ENCODE measurements around the gene CRAT. TPM values are rescaled to one million over a fixed set of nuclear protein-coding genes. Genes with fewer than 3 reads are reported as not detected.

CRAT gene
- total and polyA plus RNA-seq, 5 experiments from 2014 or later = 10.7 to 15.5 (median 11.3) TPM

- DNase-seq (peak; percentile 42 to 79 (median 66)), ATAC-seq (peak; percentile 22 to 28)
- POLR2A ChIA-PET = interaction anchor here (0.7 to 6.0 kb wide), 6 partner anchors 8 to 483 kb away, joined by 3 to 38 read pairs (median 5); partner anchors contain the start of genes IER5L and NTMT1
- Mint-ChIP-seq H3K9me3 (no peaks in the 10 kb centered on the region), H3K4me1 (peaks cover 20 to 46% (median 34%) of the 10 kb centered on the region in 4 donors), H3K4me3 (peak overlapping the region in 6 of 10 donors; percentile 15 to 76 (median 56)), H3K36me3 (peaks cover 0 to 20% (median 4%) of the 10 kb centered on the region in 3 donors), H3K27me3 (no peaks in the 10 kb centered on the region), H3K27ac (peak overlapping the region in 9 of 10 donors; percentile 17 to 90 (median 78))
These were observed 32.7 kb upstream of the CRAT start for GRCh38 chr9:129143031-129143927.

GRCh38 chr9:129142138-129142935, 31.7 kb upstream of the CRAT start:
- H3K4me1 Mint-ChIP-seq = peaks cover 20 to 46% (median 34%) of the 10 kb centered on the region in 4 donors
- DNase-seq = no peak
- no peak for ATAC-seq
- no peaks in the 10 kb centered on the region for H3K9me3 Mint-ChIP-seq
- peak overlapping the region in 7 of 10 donors; percentile 14 to 92 (median 53) for H3K4me3 Mint-ChIP-seq
- peaks cover 0 to 24% (median 4%) of the 10 kb centered on the region in 3 donors for H3K36me3 Mint-ChIP-seq
- no peaks in the 10 kb centered on the region for H3K27me3 Mint-ChIP-seq
- H3K27ac Mint-ChIP-seq = peak overlapping the region in 9 of 10 donors; percentile 5 to 94 (median 79)
- POLR2A ChIA-PET = interaction anchor here (0.7 to 6.0 kb wide), 6 partner anchors 9 to 484 kb away, joined by 3 to 38 read pairs (median 5); partner anchors contain the start of genes IER5L and NTMT1

GRCh38 chr9:129141066-129142041, 30.8 kb upstream of the CRAT start:
- ATAC-seq (no peak), DNase-seq (peak in 2 of 10 donors; percentile 20 to 28)
- POLR2A ChIA-PET = interaction anchor here (0.5 to 6.0 kb wide), 9 partner anchors 8 to 484 kb away, joined by 3 to 38 read pairs (median 7); partner anchors contain the start of genes C9orf50, IER5L, MIGA2 and NTMT1
- Mint-ChIP-seq H3K27ac (peak overlapping the region; percentile 69 to 99 (median 97)), H3K36me3 (peaks cover 0 to 25% (median 7%) of the 10 kb centered on the region in 3 donors), H3K27me3 (no peaks in the 10 kb centered on the region), H3K4me3 (peak overlapping the region; percentile 42 to 92 (median 80)), H3K4me1 (peaks cover 18 to 46% (median 34%) of the 10 kb centered on the region in 4 donors), H3K9me3 (no peaks in the 10 kb centered on the region)

GRCh38 chr9:129140397-129141065, 29.9 kb upstream of the CRAT start:
- Mint-ChIP-seq H3K4me3 (peak overlapping the region; percentile 83 to 96 (median 92)), H3K27me3 (no peaks in the 10 kb centered on the region), H3K27ac (peak overlapping the region; percentile 92 to 99 (median 98)), H3K9me3 (no peaks in the 10 kb centered on the region), H3K36me3 (peaks cover 0 to 27% (median 7%) of the 10 kb centered on the region in 3 donors), H3K4me1 (peaks cover 16 to 43% (median 34%) of the 10 kb centered on the region in 4 donors)
- peak; percentile 3 to 20 for ATAC-seq
- POLR2A ChIA-PET = interaction anchor here (0.5 to 6.0 kb wide), 19 partner anchors 9 to 887 kb away, joined by 3 to 38 read pairs (median 3); partner anchors contain the start of genes C9orf50, IER5L, MIGA2 and NTMT1
- peak in 2 of 10 donors; percentile 4 to 8 for DNase-seq

- peaks cover 0 to 30% (median 7%) of the 10 kb centered on the region in 3 donors for H3K36me3 Mint-ChIP-seq
- peak; percentile 86 for ATAC-seq
- H3K9me3 Mint-ChIP-seq = no peaks in the 10 kb centered on the region
- peak; percentile 51 to 88 (median 66) for DNase-seq
- POLR2A ChIA-PET = interaction anchor here (0.5 to 6.0 kb wide), 18 partner anchors 9 to 887 kb away, joined by 3 to 38 read pairs (median 4); partner anchors contain the start of genes C9orf50, IER5L and NTMT1
- peak overlapping the region; percentile 92 to 99 (median 98) for H3K27ac Mint-ChIP-seq
- H3K27me3 Mint-ChIP-seq = no peaks in the 10 kb centered on the region
- peaks cover 16 to 43% (median 34%) of the 10 kb centered on the region in 4 donors for H3K4me1 Mint-ChIP-seq
- peak overlapping the region; percentile 83 to 96 (median 92) for H3K4me3 Mint-ChIP-seq
These were observed 29.4 kb upstream of the CRAT start for GRCh38 chr9:129139993-129140396.

- Mint-ChIP-seq H3K27ac (peak overlapping the region; percentile 92 to 99 (median 98)), H3K36me3 (peaks cover 0 to 35% (median 7%) of the 10 kb centered on the region in 3 donors), H3K27me3 (no peaks in the 10 kb centered on the region), H3K9me3 (no peaks in the 10 kb centered on the region), H3K4me1 (peaks cover 16 to 43% (median 34%) of the 10 kb centered on the region in 4 donors), H3K4me3 (peak overlapping the region; percentile 83 to 96 (median 92))
- ATAC-seq (peak; percentile 67 to 75), DNase-seq (peak; percentile 43 to 87 (median 76))
- POLR2A ChIA-PET = interaction anchor here (0.6 to 6.0 kb wide), 14 partner anchors 26 to 598 kb away, joined by 3 to 38 read pairs (median 4); partner anchors contain the start of genes IER5L and NTMT1
These were observed 28.8 kb upstream of the CRAT start for GRCh38 chr9:129139233-129139992.

- Mint-ChIP-seq H3K27ac (peak overlapping the region in 9 of 10 donors; percentile 21 to 99 (median 97)), H3K9me3 (no peaks in the 10 kb centered on the region), H3K4me3 (peak overlapping the region in 3 of 10 donors; percentile 87 to 96 (median 95)), H3K27me3 (no peaks in the 10 kb centered on the region), H3K36me3 (peaks cover 0 to 35% (median 10%) of the 10 kb centered on the region in 3 donors), H3K4me1 (peaks cover 14 to 38% (median 36%) of the 10 kb centered on the region in 4 donors)
- ATAC-seq (peak; percentile 1 to 2), DNase-seq (no peak)
- POLR2A ChIA-PET = interaction anchor here (0.6 to 6.0 kb wide), 9 partner anchors 36 to 486 kb away, joined by 3 to 38 read pairs (median 8); partner anchors contain the start of gene NTMT1
These were observed 28.1 kb upstream of the CRAT start for GRCh38 chr9:129138476-129139232.

- Mint-ChIP-seq H3K27me3 (no peaks in the 10 kb centered on the region), H3K27ac (no peak overlapping the region), H3K4me1 (peaks cover 16 to 37% (median 36%) of the 10 kb centered on the region in 4 donors), H3K36me3 (peaks cover 0 to 37% (median 10%) of the 10 kb centered on the region in 3 donors), H3K9me3 (no peaks in the 10 kb centered on the region), H3K4me3 (peak overlapping the region in 2 of 10 donors; percentile 22 to 23)
- DNase-seq = no peak
- no peak for ATAC-seq
- POLR2A ChIA-PET = interaction anchor here (1.1 to 6.0 kb wide), 3 partner anchors 36 to 487 kb away, joined by 3 to 38 read pairs (median 25); partner anchors contain the start of gene NTMT1
These were observed 27.5 kb upstream of the CRAT start for GRCh38 chr9:129138144-129138462.

Data from naive thymus-derived CD8-positive, alpha-beta T cell (primary cell).